Neural crest cell (in vitro differentiated cells): ENCODE data around the gene CARMIL1. TPM values are rescaled to one million over a fixed set of nuclear protein-coding genes. Genes with fewer than 3 reads are reported as not detected.

Experiments
- DNase-seq: peaks from one replicate; pipeline ENCODE4 v3.0.0; 2021; ENCODE audit warnings: low read depth, mixed read lengths, low spot score
- H3K27ac Mint-ChIP-seq: one replicate; pipeline ENCODE4 v1.8.0; 2021; ENCODE audit warnings: mild to moderate bottlenecking, mixed read lengths; ENCODE audit not compliant: unreplicated experiment
- H3K27me3 Mint-ChIP-seq: 2 replicates; pipeline ENCODE4 v1.8.0; 2021; ENCODE audit warnings: low read depth, mild to moderate bottlenecking, mixed read lengths
- H3K36me3 Mint-ChIP-seq: 2 replicates; pipeline ENCODE4 v1.8.0; 2021; ENCODE audit warnings: low read depth, mild to moderate bottlenecking, mixed read lengths
- H3K4me1 Mint-ChIP-seq: 2 replicates; pipeline ENCODE4 v1.8.0; 2021; ENCODE audit warnings: mixed read lengths
- H3K4me3 Mint-ChIP-seq: one replicate; pipeline ENCODE4 v1.8.0; 2021; ENCODE audit warnings: mild to moderate bottlenecking, mixed read lengths
- H3K9me3 Mint-ChIP-seq: 2 replicates; pipeline ENCODE4 v1.8.0; 2021; ENCODE audit warnings: mixed read lengths
- total RNA-seq: library from RNA; stranded (reverse); gene quantifications from 2 replicates; pipeline ENCODE4 v1.2.1, GENCODE V29; 2021
- TF ChIP-seq, protein P1 (sequence below): fragments of 200-600 bp; sonication (generic); conservative IDR thresholded peaks from 2 replicates; pipeline ENCODE4 v1.5.0; 2021; ENCODE audit warnings: antibody characterized with exemption, mild to moderate bottlenecking

Gene CARMIL1
- total RNA-seq, 1 donor from 2014 or later = 4.5 TPM

DNA sequence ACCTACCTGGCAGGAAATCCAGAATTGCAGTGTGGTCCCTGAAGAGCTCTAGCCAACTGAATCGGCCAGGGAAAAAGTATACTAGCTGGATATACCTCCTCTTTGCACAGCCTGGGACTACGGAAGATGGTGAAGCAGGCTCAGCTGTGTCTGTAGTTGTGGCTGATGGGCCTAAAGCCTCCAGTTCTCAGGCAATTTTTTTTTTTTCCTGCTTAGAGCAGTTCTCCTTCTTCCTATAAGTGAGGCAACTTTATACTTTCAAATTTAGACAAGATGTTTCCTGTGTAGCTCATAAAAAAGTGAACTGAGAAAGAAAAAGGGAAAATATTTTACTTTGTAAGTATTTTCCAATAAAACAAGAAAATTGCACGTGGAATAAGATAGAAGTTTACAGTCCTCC is 172.9 kb downstream of the CARMIL1 start:
- peaks cover 19% of the 10 kb centered on the region for H3K4me1 Mint-ChIP-seq
- H3K4me3 Mint-ChIP-seq = no peak overlapping the region
- H3K36me3 Mint-ChIP-seq = no peaks in the 10 kb centered on the region
- DNase-seq = no peak
- H3K27ac Mint-ChIP-seq = no peak overlapping the region
- H3K27me3 Mint-ChIP-seq = no peaks in the 10 kb centered on the region
- TF ChIP-seq, protein P1, sequence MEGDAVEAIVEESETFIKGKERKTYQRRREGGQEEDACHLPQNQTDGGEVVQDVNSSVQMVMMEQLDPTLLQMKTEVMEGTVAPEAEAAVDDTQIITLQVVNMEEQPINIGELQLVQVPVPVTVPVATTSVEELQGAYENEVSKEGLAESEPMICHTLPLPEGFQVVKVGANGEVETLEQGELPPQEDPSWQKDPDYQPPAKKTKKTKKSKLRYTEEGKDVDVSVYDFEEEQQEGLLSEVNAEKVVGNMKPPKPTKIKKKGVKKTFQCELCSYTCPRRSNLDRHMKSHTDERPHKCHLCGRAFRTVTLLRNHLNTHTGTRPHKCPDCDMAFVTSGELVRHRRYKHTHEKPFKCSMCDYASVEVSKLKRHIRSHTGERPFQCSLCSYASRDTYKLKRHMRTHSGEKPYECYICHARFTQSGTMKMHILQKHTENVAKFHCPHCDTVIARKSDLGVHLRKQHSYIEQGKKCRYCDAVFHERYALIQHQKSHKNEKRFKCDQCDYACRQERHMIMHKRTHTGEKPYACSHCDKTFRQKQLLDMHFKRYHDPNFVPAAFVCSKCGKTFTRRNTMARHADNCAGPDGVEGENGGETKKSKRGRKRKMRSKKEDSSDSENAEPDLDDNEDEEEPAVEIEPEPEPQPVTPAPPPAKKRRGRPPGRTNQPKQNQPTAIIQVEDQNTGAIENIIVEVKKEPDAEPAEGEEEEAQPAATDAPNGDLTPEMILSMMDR = no peak
- no peaks in the 10 kb centered on the region for H3K9me3 Mint-ChIP-seq

- Mint-ChIP-seq H3K27ac (no peak overlapping the region), H3K36me3 (no peaks in the 10 kb centered on the region), H3K27me3 (no peaks in the 10 kb centered on the region), H3K4me1 (peaks cover 21% of the 10 kb centered on the region), H3K9me3 (no peaks in the 10 kb centered on the region), H3K4me3 (no peak overlapping the region)
- TF ChIP-seq, protein P1 = no peak
- DNase-seq = no peak
Measured at GRCh38 chr6:25453288-25453687, 174.1 kb downstream of the CARMIL1 start.

DNA sequence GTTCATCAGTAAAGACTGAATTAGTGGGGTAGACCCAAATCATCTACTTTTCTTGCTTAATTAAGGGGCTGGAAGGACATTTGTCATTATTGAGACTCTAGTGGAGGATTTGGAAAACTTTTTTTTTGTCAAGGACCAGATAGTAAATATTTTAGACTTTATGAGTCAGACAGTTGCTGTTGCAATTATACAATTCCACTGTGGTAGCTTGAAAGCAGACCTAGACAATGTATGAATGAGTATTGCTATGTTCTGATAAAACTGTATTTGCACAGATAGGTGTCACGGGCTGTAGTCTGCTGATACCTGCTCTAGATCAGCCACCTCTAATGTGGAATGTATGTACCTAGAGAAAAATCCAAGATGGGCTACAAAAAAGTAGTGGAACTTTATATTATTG is 175.0 kb downstream of the CARMIL1 start:
- Mint-ChIP-seq H3K27ac (no peak overlapping the region), H3K27me3 (no peaks in the 10 kb centered on the region), H3K4me1 (peaks cover 20% of the 10 kb centered on the region), H3K36me3 (no peaks in the 10 kb centered on the region), H3K9me3 (no peaks in the 10 kb centered on the region), H3K4me3 (no peak overlapping the region)
- no peak for DNase-seq
- TF ChIP-seq, protein P1 = no peak

- no peaks in the 10 kb centered on the region for H3K36me3 Mint-ChIP-seq
- no peaks in the 10 kb centered on the region for H3K27me3 Mint-ChIP-seq
- H3K9me3 Mint-ChIP-seq = no peaks in the 10 kb centered on the region
- TF ChIP-seq, protein P1 = no peak
- peaks cover 8% of the 10 kb centered on the region for H3K4me1 Mint-ChIP-seq
- no peak for DNase-seq
- H3K4me3 Mint-ChIP-seq = no peak overlapping the region
- H3K27ac Mint-ChIP-seq = no peak overlapping the region
Measured at GRCh38 chr6:25456249-25457040, 177.3 kb downstream of the CARMIL1 start.

GRCh38 chr6:25457516-25457915 is 178.3 kb downstream of the CARMIL1 start:
- Mint-ChIP-seq H3K36me3 (no peaks in the 10 kb centered on the region), H3K27me3 (no peaks in the 10 kb centered on the region), H3K9me3 (no peaks in the 10 kb centered on the region), H3K4me1 (peaks cover 8% of the 10 kb centered on the region), H3K4me3 (no peak overlapping the region), H3K27ac (no peak overlapping the region)
- no peak for DNase-seq
- TF ChIP-seq, protein P1 = no peak
